ENCODE measurements around the gene S100A14. TPM values are rescaled to one million over a fixed set of nuclear protein-coding genes. Genes with fewer than 3 reads are reported as not detected.

S100A14 gene
- total RNA-seq (2014; rRNA removed; shearing (Covaris generic); ENCODE audit: low replicate concordance), result 1.3 TPM in 1 of 2 replicates, not detected in the other

GRCh38 chr1:153616144-153616916 lies at the start of gene S100A14:
TSS of gene S100A14 (minus strand) at chr1:153616325. CDS start at chr1:153615858, 467 bp downstream.
- Histone ChIP-seq H3K4me3 (no peak within 1 kb of the TSS), H3K36me3 (peaks cover 36% of the 10 kb centered on the region), H3K27me3 (no peaks in the 10 kb centered on the region), H3K9me3 (no peaks in the 10 kb centered on the region)
- no peak for DNase-seq

- peaks cover 83% of the 10 kb centered on the region for H3K36me3 ChIP-seq
- no peaks in the 10 kb centered on the region for H3K27me3 ChIP-seq
- no peak overlapping the region for H3K4me3 ChIP-seq
- DNase-seq, result peak; percentile 22
- no peaks in the 10 kb centered on the region for H3K9me3 ChIP-seq
Measured at GRCh38 chr1:153663211-153663610, 47.1 kb upstream of the S100A14 start.

GRCh38 chr1:153662269-153662668 lies 46.1 kb upstream of the S100A14 start:
- Histone ChIP-seq H3K36me3 (peaks cover 74% of the 10 kb centered on the region), H3K9me3 (no peaks in the 10 kb centered on the region), H3K27me3 (no peaks in the 10 kb centered on the region), H3K4me3 (no peak overlapping the region)
- DNase-seq, result no peak

- H3K4me3 ChIP-seq, result no peak overlapping the region
- peaks cover 63% of the 10 kb centered on the region for H3K36me3 ChIP-seq
- H3K27me3 ChIP-seq, result no peaks in the 10 kb centered on the region
- H3K9me3 ChIP-seq, result no peaks in the 10 kb centered on the region
- DNase-seq, result no peak
Measured at GRCh38 chr1:153661111-153661708, 45.1 kb upstream of the S100A14 start.

- Histone ChIP-seq H3K4me3 (peak overlapping the region; percentile 98), H3K36me3 (peaks cover 48% of the 10 kb centered on the region), H3K9me3 (no peaks in the 10 kb centered on the region), H3K27me3 (no peaks in the 10 kb centered on the region)
- DNase-seq, result no peak
Measured at GRCh38 chr1:153659656-153660055, 43.5 kb upstream of the S100A14 start.

GRCh38 chr1:153659175-153659534 lies 43.0 kb upstream of the S100A14 start:
- H3K9me3 ChIP-seq, result no peaks in the 10 kb centered on the region
- H3K4me3 ChIP-seq, result peak overlapping the region; percentile 98
- peaks cover 43% of the 10 kb centered on the region for H3K36me3 ChIP-seq
- DNase-seq, result no peak
- no peaks in the 10 kb centered on the region for H3K27me3 ChIP-seq

GRCh38 chr1:153658400-153659174 lies 42.5 kb upstream of the S100A14 start, which contains the start of gene SNAPIN:
TSS of gene SNAPIN (plus strand) at chr1:153658703. CDS start at chr1:153658744, 41 bp downstream.
- Histone ChIP-seq H3K9me3 (no peaks in the 10 kb centered on the region), H3K4me3 (peak within 1 kb of the TSS; percentile 98), H3K27me3 (no peaks in the 10 kb centered on the region), H3K36me3 (peaks cover 37% of the 10 kb centered on the region)
- peak; percentile 95 for DNase-seq

GRCh38 chr1:153655333-153655732 lies 39.2 kb upstream of the S100A14 start:
- no peak for DNase-seq
- H3K9me3 ChIP-seq, result no peaks in the 10 kb centered on the region
- H3K4me3 ChIP-seq, result no peak overlapping the region
- no peaks in the 10 kb centered on the region for H3K27me3 ChIP-seq
- H3K36me3 ChIP-seq, result peaks cover 6% of the 10 kb centered on the region

- DNase-seq, result peak; percentile 41
- Histone ChIP-seq H3K9me3 (no peaks in the 10 kb centered on the region), H3K4me3 (no peak overlapping the region), H3K36me3 (no peaks in the 10 kb centered on the region), H3K27me3 (no peaks in the 10 kb centered on the region)
Measured at GRCh38 chr1:153652805-153653500, 36.8 kb upstream of the S100A14 start.

GRCh38 chr1:153651771-153652170 lies 35.6 kb upstream of the S100A14 start:
- H3K27me3 ChIP-seq, result no peaks in the 10 kb centered on the region
- H3K4me3 ChIP-seq, result no peak overlapping the region
- H3K36me3 ChIP-seq, result peaks cover 9% of the 10 kb centered on the region
- H3K9me3 ChIP-seq, result no peaks in the 10 kb centered on the region
- no peak for DNase-seq

- H3K27me3 ChIP-seq, result no peaks in the 10 kb centered on the region
- no peak overlapping the region for H3K4me3 ChIP-seq
- no peaks in the 10 kb centered on the region for H3K9me3 ChIP-seq
- DNase-seq, result peak; percentile 75
- peaks cover 27% of the 10 kb centered on the region for H3K36me3 ChIP-seq
Measured at GRCh38 chr1:153649863-153650235, 33.7 kb upstream of the S100A14 start.

GRCh38 chr1:153649137-153649862 lies 33.2 kb upstream of the S100A14 start:
- Histone ChIP-seq H3K9me3 (no peaks in the 10 kb centered on the region), H3K4me3 (no peak overlapping the region), H3K27me3 (no peaks in the 10 kb centered on the region), H3K36me3 (peaks cover 32% of the 10 kb centered on the region)
- no peak for DNase-seq

- Histone ChIP-seq H3K36me3 (peaks cover 44% of the 10 kb centered on the region), H3K27me3 (no peaks in the 10 kb centered on the region), H3K4me3 (no peak overlapping the region), H3K9me3 (no peaks in the 10 kb centered on the region)
- no peak for DNase-seq
Measured at GRCh38 chr1:153648000-153648643, 32.0 kb upstream of the S100A14 start.

GRCh38 chr1:153647346-153647714 lies 31.2 kb upstream of the S100A14 start:
- no peak for DNase-seq
- H3K9me3 ChIP-seq, result no peaks in the 10 kb centered on the region
- H3K4me3 ChIP-seq, result no peak overlapping the region
- H3K27me3 ChIP-seq, result no peaks in the 10 kb centered on the region
- peaks cover 52% of the 10 kb centered on the region for H3K36me3 ChIP-seq

- peaks cover 57% of the 10 kb centered on the region for H3K36me3 ChIP-seq
- H3K9me3 ChIP-seq, result no peaks in the 10 kb centered on the region
- no peak for DNase-seq
- H3K27me3 ChIP-seq, result no peaks in the 10 kb centered on the region
- H3K4me3 ChIP-seq, result no peak overlapping the region
Measured at GRCh38 chr1:153646672-153647345, 30.7 kb upstream of the S100A14 start.
